GM18868 (cell line): ENCODE measurements around the gene BOLL.
A peak's percentile ranks its signal among the peaks of the same experiment; 100 is the strongest.
"Not testable (repeated sequence)": the region's sequence is repeated elsewhere in the genome, so short reads cannot be mapped to it uniquely, and the experiment has no call there.

Experiments used
- ATAC-seq: cut with Tn5 transposase; IDR thresholded peaks from one replicate; pipeline ENCODE4 v1.9.1; 2021; ENCODE audit warnings: mild to moderate bottlenecking, moderate library complexity; ENCODE audit not compliant: unreplicated experiment

Gene BOLL

GRCh38 chr2:197799068-197799467, 13.9 kb upstream of the BOLL start:
- ATAC-seq: no peak

DNA sequence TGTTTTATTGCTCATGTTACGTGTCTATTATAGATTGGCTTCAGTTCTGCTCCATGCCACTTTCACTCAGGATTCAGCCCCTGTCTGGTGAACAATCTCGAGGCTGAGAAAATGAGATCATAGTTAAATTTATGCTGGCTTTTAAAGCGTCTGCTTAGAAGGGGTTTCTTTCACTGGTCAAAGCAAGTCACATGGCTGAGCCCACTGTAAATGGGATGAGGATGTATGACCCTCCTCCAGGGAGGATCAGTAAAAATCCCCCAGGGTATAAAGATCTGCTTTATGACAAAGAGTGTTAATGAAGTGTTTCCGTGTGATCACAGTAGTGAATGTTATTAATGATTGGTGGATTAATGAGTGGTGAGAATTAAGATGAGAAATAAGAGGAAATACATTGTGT, 13.1 kb upstream of the BOLL start:
- ATAC-seq: no peak

DNA sequence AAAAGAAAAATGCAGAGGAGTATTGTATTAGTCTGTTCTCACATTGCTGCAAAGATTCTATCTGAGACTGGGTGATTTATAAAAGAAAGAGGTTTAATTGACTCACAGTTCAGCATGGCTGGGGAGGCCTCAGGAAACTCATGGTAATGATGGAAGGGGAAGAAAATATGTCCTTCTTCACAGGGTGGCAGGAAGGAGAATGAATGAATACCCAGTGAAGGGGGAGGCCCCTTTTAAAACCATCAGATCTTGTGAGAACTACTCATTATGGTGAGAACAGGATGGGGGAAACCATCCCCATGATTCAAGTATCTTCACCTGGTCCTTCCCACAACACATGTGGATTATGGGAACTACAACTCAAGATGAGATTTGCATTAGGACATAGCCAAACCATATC, 10.2 kb upstream of the BOLL start:
- ATAC-seq: no peak

GRCh38 chr2:197793456-197793855, 8.3 kb upstream of the BOLL start:
- no peak for ATAC-seq

GRCh38 chr2:197786010-197786877, 1.1 kb upstream of the BOLL start:
- ATAC-seq: peak; percentile 72

- no peak for ATAC-seq
Measured at GRCh38 chr2:197782126-197782525, 3.0 kb downstream of the BOLL start.

- ATAC-seq: no peak
Measured at GRCh38 chr2:197779261-197779660, 5.9 kb downstream of the BOLL start.

DNA sequence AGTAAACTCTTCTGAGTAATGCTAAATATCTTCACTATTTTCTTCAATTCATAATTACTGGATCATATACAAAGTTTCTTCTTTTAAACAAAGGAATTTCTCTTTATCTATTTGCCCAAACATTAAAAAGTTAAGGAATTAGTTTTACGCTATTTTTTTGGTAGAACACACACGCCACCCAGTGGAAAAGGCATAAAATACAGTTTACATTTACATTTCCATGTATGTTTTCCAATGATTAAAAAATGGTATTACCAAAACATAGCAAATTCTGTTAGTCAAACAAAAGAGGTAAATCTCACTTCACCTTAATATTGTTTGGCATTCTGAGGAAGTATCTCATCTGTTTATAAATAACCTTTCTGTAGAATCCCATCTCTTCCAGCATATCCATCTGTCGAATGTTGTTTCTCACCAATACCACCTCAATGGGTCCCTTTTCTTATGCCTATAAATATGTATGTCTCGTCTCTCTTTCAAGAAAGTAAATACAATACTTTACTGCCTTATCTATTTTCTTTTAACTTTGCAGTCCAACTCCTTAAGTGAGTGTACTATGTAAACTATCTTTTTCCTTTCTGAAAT, 7.2 kb downstream of the BOLL start:
- no peak for ATAC-seq

DNA sequence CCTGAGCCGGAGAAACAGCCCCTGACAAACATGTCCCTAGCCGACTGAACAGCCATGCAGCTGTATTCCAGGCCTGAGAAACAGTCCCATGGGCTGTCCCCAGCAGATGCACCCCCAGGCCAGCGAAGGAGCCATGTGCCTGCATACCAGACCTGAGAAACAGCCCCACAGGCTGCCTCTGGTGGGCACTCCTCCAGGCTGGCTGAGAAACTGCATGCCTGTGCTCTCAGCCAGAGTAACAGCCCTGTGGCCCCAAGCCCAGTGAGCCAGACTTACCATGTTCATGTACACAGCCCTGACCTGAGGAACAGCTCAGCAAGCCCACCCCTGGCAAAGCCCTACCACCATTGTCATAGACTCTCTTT, 24.8 kb downstream of the BOLL start:
- no peak for ATAC-seq

- ATAC-seq: no peak
Measured at GRCh38 chr2:197759625-197760292, 25.4 kb downstream of the BOLL start.

- ATAC-seq: no peak
Measured at GRCh38 chr2:197759013-197759412, 26.1 kb downstream of the BOLL start.

GRCh38 chr2:197740200-197740599, 44.9 kb downstream of the BOLL start:
- no peak for ATAC-seq

DNA sequence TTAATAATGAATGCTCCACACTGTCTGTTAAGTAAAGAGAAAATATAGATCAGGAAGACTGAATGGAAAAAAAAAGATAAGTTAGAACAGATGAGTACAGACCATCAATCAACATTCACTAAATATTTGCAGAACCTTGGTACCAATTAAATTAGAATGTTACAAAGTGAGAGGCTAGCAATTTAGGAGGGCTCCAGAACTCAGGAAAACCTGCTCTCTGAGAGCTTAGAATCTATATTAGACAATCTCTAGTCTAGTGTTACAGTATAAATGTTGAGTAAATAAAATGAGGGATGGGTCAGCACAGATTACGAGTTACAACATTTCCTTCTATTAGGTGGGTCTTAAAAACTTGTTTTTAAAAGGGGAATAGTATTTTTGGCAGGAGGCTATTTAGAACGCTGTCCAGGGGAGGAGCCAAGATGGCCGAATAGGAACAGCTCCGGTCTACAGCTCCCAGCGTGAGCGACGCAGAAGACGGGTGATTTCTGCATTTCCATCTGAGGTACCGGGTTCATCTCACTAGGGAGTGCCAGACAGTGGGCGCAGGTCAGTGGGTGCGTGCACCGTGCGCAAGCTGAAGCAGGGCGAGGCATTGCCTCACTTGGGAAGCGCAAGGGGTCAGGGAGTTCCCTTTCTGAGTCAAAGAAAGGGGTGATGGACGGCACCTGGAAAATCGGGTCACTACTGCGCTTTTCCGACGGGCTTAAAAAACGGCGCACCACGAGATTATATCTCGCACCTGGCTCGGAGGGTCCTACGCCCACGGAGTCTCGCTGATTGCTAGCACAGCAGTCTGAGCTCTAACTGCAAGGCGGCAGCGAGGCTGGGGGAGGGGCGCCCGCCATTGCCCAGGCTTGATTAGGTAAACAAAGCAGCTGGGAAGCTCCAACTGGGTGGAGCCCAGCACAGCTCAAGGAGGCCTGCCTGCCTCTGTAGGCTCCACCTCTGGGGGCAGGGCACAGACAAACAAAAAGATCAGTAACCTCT, 56.3 kb downstream of the BOLL start:
- ATAC-seq: not testable (repeated sequence)

DNA sequence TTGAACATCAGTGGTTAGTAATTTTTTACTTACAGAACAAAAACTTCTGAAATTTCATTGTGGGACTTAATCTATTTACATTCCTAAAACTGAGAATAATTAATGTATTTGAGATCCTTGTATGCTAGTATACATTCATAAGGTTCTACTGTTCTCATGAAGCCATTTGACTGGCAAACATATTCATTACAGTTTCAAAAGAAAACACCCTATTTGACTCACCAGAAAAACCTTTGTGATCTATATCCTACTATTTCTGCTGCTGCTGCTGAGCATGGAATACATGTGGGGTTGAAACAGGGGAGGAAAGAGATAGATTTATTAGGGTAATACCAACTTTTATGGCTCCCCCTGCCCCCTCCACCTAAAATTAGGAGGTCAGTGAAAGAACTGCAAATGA, 58.1 kb downstream of the BOLL start:
- no peak for ATAC-seq

DNA sequence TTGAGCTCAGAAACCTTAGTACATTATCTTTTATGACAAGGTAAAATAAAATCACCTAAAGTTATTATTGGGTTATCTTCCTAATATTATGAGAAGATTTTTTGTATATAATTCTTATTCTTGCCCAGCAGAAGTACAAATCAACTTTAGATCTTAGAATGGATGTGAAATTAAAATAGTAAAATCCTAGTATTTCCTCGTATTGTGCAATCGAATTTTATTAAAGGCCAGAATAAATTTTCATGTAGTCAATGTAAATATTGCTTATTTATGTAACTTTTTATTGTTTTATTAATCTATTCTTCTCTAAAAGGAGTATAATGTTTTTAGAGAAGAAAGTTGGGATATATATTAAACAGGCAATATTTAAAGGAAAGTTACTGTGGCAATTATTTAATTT, 67.3 kb downstream of the BOLL start:
- ATAC-seq: no peak

DNA sequence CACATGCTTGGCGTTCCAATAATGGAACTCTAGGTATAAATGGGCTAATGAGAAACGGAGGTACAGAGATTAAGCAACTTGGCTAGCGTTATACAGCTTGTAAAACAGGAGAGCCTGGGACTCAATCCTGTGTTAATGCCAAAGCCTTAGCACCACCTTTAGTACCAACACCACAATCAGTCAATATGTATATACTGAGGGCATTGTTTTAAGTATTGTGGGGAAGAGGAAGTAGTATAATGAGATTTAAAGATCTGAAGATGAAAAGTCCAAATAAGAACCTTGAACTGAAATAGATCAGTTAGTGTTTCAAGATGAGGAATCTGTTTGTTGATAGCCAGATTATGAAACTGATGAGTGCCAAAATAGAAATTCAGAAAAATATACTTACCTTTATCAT, 71.8 kb downstream of the BOLL start:
- ATAC-seq: peak; percentile 29

- no peak for ATAC-seq
Measured at GRCh38 chr2:197711578-197711977, 73.5 kb downstream of the BOLL start.

DNA sequence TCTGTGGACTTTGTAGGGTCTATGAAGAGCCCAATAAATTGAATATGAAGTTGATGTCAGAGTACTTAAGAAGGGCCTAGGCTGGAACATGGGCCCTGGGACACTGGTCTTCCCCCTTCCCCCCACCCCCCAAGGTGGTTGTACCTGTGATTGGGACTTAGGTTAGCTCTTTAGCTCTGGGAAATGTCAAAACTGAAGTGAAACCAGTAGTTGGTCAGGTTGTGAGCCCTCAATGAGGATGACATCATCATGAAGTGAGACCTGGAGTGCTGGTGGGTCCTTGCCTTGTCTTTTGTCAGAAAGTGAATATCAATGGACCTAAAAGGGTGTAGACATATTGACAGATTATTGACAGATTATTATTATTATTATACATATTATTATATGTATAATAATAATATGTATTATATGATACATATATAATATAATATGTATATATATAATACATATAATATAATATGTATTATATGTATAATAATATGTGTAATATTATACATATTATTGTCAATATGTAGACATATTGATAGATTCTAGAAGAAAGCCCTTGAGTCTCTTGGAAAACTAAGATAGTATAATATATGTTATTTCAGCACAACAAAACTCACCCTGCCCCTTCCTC, 74.6 kb downstream of the BOLL start:
- peak; percentile 93 for ATAC-seq

DNA sequence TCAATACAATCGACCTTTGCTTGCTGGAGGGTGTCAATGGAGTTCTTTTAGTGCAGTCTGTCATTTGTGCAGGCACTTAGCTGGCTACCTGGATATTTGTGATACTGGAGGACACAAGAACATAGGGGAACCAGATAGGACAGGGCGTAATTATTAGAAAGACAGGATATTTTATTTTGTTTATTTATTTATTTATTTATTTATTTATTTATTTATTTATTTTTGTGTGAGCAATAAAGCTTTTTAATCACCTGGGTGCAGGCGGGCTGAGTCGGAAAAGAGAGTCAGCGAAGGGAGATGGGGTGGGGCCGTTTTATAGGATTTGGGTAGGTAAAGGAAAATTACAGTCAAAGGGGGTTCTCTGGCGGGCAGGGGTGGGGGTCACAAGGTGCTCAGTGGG, 76.0 kb downstream of the BOLL start:
- ATAC-seq: not testable (repeated sequence)

DNA sequence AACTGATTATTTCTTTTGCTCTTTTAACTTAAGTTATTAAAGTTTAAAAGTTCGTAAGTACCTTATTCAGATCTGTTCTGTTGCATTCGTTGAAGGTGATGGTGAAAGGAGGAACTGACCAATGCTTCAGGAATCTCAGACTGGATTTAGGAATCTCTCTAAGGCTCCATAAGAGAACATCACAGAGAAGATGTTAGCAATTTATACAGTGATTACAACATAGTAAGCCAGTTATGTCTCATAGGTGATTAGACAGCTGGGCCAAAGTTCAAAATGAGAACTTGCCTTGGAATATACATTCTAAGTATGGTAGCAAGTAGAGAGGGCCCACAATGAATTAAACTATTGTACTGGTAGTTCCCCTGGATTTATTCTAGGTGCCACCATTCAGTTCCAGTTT, 76.8 kb downstream of the BOLL start:
- ATAC-seq: no peak
